C4-2B (cell line): ENCODE results near the gene PRDM8.

ENCODE experiments used
- ZFX ChIP-seq: fragments of 450-650 bp; IDR thresholded peaks from 2 replicates; pipeline ENCODE4 v1.6.1; 2017
- TF ChIP-seq, protein P1 (sequence below): fragments of 450-650 bp; conservative IDR thresholded peaks from 2 replicates; pipeline ENCODE4 v1.5.1; 2017; ENCODE audit warnings: mild to moderate bottlenecking

DNA sequence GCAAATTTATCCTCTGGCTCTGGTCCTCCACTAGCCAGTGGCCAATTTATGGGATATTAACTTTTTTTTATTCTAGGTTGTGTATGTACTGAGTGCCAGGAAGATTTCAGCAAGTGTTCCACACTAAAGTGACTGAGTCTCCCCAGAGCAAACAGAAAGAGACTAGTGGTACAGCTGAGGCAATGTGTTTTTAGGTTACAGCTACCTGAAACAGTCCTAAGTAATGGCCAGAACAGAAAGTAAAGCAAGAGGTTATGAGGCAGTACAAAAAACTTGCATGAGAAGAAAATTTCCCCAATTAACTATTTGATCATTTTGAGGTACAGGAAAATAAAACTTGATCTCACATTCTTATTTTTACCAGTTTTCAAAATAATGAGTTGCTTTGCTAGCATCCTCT, 31.2 kb downstream of the PRDM8 start:
- TF ChIP-seq, protein P1, sequence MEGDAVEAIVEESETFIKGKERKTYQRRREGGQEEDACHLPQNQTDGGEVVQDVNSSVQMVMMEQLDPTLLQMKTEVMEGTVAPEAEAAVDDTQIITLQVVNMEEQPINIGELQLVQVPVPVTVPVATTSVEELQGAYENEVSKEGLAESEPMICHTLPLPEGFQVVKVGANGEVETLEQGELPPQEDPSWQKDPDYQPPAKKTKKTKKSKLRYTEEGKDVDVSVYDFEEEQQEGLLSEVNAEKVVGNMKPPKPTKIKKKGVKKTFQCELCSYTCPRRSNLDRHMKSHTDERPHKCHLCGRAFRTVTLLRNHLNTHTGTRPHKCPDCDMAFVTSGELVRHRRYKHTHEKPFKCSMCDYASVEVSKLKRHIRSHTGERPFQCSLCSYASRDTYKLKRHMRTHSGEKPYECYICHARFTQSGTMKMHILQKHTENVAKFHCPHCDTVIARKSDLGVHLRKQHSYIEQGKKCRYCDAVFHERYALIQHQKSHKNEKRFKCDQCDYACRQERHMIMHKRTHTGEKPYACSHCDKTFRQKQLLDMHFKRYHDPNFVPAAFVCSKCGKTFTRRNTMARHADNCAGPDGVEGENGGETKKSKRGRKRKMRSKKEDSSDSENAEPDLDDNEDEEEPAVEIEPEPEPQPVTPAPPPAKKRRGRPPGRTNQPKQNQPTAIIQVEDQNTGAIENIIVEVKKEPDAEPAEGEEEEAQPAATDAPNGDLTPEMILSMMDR = no peak
- TF ChIP-seq ZFX = no peak
